ENCODE results near the gene ITPR1.

ITPR1 gene

DNA sequence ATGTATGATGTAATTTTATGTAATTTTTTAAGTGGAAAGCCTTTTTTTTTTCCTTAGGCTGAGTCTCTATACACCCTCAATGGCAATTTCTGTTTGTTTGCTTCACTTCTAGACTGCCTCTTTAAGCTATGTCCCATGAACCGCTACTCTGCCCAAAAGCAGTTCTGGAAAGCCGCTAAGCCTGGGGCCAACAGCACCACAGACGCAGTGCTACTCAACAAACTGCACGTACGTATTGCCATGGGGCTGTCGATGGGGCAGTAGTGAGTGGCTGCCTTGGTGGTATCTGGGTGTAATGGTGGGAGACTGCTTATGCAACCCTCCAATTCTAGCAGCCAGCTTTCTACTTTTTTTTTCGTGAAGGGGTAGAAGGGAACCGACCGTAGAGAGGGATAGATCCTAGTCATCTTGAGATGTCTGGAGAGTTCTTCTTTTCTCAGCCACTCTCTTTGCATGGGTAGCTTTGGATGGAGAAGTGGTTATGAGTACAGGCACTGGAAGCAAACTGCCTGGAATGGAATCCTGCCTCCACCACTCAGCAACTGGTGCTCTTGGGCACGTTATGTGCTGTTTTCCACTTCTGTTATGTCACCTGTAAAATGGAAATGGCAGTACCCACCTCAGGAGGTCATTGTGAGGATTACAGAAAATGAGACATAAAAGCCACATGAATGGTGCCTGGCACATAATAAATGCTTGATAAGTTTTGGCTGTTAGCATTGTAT lies 134.7 kb downstream of the ITPR1 start:
- no peak for TF ChIP-seq CTCF (IDR thresholded peaks at IDR 0.05; ENCODE audit: low read depth, low read length)
- H3K4me3 ChIP-seq (replicated peaks in 1 of 2; ENCODE audit: low read depth in 2 of 2, low read length in 2 of 2) = no peak overlapping the region
- no peak for DNase-seq (ENCODE audit: low read depth in 2 of 2)

- TF ChIP-seq CTCF (IDR thresholded peaks at IDR 0.05; ENCODE audit: low read depth, low read length) = no peak
- H3K4me3 ChIP-seq (replicated peaks in 1 of 2; ENCODE audit: low read depth in 2 of 2, low read length in 2 of 2) = no peak overlapping the region
- DNase-seq (ENCODE audit: low read depth in 2 of 2) = no peak
These were observed 136.2 kb downstream of the ITPR1 start for GRCh38 chr3:4629095-4630007.

DNA sequence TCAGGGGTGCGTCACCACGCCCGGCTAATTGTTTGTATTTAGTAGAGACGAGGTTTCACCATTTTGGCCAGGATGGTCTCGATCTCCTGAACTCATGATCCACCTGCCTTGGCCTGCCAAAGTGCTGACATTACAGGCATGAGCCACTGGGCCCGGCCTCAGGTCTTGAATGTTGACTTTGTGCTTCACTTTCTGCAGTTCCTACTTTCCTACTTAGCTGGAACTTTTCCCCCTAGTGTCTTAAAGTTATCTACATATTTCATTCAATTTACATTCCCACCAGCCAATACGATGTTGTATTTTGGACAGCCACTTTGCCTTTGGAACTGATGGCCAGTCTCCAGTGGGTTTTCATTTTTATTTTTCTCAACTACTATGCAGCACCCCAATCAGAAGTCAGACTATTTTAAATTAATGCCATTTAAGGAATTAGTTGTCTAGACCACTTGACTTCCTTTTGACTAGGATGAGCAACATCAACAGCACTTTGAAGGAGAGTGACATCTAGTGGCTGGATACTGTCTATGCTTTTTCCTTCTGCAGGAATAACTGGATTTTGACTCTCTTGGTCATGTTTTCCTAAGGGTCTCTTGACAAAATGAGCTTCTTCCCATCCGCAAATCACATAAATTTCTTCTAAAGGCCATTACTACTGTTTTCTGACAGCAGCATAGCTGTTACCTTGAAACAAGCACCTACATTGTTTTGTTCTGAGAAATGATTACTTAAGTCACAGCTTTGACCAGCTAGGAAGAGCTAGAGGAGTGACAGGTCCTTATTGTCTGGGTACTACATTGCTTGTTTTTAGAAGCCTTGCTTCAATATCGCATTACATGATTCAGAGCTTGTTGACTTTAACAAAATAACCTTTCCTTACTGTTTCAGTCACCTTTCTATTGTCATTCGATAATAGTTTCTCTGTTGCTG lies 140.2 kb downstream of the ITPR1 start:
- no peak overlapping the region for H3K4me3 ChIP-seq (replicated peaks in 1 of 2; ENCODE audit: low read depth in 2 of 2, low read length in 2 of 2)
- peak; percentile 83 for DNase-seq (ENCODE audit: low read depth in 2 of 2)
- peak; percentile 82 for TF ChIP-seq CTCF (IDR thresholded peaks at IDR 0.05; ENCODE audit: low read depth, low read length)

- no peak overlapping the region for H3K4me3 ChIP-seq (replicated peaks in 1 of 2; ENCODE audit: low read depth in 2 of 2, low read length in 2 of 2)
- no peak for DNase-seq (ENCODE audit: low read depth in 2 of 2)
- no peak for TF ChIP-seq CTCF (IDR thresholded peaks at IDR 0.05; ENCODE audit: low read depth, low read length)
These were observed 141.7 kb downstream of the ITPR1 start for GRCh38 chr3:4634894-4635293.

GRCh38 chr3:4637265-4637664 lies 144.1 kb downstream of the ITPR1 start:
- no peak for DNase-seq (ENCODE audit: low read depth in 2 of 2)
- H3K4me3 ChIP-seq (replicated peaks in 1 of 2; ENCODE audit: low read depth in 2 of 2, low read length in 2 of 2) = no peak overlapping the region
- no peak for TF ChIP-seq CTCF (IDR thresholded peaks at IDR 0.05; ENCODE audit: low read depth, low read length)

- H3K4me3 ChIP-seq (replicated peaks in 1 of 2; ENCODE audit: low read depth in 2 of 2, low read length in 2 of 2) = no peak overlapping the region
- no peak for DNase-seq (ENCODE audit: low read depth in 2 of 2)
- no peak for TF ChIP-seq CTCF (IDR thresholded peaks at IDR 0.05; ENCODE audit: low read depth, low read length)
These were observed 148.9 kb downstream of the ITPR1 start for GRCh38 chr3:4641863-4642563.

Measured in cardiac fibroblast (primary cell).